Renal pelvis (tissue), 4 donors: Measurements from ENCODE around the gene TUBGCP2. TPM values are rescaled to one million over a fixed set of nuclear protein-coding genes. Genes with fewer than 3 reads are reported as not detected.

Source experiments
- DNase-seq: peaks from one replicate; pipeline ENCODE4 v3.0.0-alpha.2; 2013
- polyA plus RNA-seq, 3 donors: library from polyadenylated mRNA; unstranded; fragments of 120-200 nt; gene quantifications; one replicate each; pipeline ENCODE4 v1.2.1, GENCODE V29; 2013; ENCODE audit not compliant: insufficient read length in 3 of 3

The TUBGCP2 gene
- polyA plus RNA-seq, 3 donors: 59.0 to 75.5 (median 74.7) TPM

DNA sequence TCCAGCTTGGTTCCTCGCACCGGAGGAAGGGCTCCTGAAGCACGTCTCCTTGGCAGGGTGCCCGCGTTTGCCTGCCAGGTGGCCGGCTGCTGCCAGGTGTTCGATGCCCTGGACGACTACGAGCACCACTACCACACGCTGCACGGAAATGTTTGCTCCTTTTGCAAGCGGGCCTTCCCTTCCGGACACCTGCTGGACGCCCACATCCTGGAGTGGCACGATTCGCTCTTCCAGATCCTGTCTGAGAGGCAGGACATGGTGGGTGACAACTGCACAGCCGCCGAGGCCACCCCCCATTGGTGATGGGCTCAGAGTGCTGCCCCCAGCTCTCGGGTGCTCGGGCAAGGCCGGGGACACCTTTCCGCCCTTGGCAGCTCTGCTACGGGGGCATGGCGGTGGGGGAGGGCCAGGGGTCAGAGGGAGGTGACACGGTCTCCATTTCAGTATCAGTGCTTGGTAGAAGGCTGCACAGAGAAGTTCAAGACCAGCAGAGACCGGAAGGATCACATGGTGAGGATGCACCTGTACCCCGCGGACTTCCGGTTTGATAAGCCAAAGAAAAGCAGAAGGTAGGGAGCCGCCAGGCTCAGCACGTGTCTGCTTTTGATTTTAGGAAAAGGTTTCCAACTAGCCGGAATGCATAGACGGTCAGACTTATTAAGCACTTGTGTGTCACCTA, 1.2 kb upstream of the TUBGCP2 start:
- no peak for DNase-seq

DNA sequence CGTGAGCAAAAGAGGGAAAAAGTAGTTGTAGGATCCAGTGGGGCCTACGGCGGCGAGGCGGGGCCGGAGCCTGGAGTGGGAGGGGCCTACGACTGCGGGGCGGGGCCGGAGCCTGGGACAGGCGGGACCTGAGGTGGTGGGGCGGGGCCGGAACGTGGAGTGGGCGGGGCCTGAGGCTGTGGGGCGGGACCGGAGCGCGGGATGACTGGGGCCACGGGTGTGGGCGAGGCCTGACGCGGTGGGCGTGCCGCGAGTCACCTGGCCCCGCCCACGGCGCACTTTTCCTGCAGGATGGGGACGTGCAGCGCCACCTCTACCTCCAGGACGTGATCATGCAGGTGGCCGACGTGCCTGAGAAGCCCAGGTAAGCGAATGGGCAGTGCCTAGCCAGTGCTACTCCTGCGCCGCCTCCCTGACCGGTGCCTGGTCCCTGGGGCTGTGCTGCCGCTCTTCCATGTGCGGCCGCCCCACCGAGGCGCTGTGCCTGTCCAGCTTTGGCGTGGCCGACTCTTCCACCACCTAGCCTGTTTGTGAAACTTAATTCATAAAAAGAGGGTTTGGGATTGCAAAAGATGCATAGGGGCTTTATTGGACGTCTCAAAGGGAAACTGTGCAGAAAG, 538 bp upstream of the TUBGCP2 start:
- DNase-seq: peak; percentile 78

DNA sequence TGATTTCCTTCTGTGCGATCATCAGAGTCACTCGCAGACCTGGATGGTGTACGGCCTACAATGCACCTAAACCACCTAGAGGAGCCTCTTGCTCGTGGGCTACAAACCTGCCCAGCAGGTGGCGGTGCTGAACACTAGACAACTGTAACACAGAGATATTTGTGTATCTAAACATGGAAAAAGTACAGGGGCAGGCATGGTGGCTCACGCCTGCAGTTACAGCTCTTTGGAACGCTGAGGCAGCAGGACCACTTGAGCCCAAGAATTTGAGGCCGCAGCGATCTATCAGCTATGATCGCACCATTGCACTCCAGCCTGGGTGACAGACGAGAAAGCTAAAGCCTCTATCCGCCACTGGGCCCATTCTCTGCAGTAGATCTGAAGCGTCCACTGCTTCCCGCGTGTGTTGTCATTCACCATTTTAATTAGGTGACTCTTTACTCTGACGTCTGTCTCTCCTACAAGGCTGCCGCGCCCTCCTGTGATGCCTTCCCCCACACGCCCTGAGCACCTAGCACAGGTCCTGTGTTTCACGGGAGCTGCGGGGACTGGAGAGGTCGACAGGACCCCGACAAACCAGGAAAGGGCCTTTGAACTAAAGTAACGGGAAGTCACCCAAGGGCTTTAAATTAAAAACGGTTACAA, 774 bp downstream of the TUBGCP2 start:
- peak; percentile 87 for DNase-seq

DNA sequence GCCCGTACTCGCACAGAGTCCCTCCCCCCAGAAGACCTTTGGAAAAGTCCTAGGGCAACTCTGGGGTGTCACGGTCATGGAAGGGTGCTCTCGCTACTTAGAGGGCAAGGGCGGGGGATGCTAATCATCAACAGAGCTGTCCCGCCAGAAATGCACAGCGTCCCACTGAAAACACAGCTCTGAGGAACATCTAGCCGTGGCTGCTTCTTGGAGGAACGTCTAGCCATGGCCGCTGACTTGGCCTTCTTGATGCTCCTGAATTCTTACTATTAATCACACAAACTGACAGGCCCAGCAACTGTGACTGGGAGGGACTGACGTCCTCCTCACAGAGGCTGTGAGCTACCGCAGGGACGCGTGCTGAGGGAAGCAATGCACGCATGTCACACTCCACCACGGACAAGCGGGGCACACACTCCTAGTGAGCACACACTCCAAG, 1.7 kb downstream of the TUBGCP2 start:
- no peak for DNase-seq

DNA sequence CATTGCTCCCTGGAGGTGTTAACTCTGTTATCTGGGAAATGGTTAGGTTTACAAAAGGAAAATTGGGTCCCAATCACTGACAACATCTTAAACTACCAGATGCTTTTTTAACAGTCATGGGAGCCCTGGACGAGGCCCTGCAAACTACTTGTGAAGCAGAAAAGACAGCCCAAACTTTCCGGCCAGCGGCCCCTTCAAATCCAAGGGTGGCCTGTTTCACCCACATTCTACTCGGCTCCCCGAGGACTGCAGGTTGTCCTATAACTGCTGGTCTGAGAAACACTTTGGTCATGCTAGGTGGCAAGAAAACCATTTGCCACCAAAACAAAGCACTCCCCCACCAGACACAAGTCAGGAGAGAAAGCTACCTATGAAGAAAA, 2.6 kb downstream of the TUBGCP2 start:
- DNase-seq: no peak

DNA sequence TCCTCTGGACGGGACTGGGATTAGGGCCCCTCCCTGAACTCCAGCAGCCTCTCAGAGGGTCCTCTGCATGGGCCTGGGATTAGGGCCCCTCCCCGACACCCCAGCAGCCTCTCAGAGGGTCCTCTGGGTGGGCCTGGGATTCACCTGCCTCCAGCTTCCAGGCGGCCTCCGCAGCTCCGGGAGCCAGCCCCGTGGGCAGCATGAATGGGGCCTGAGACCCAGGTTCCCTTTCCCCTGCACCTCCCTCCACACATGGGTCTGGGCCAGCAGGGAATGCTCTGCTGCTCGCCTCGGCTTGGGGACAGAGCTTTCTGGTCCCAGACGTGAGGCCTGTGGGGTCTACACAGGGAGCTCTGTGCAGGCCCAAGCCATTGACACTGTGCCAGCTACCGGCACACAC, 5.5 kb downstream of the TUBGCP2 start:
- no peak for DNase-seq

DNA sequence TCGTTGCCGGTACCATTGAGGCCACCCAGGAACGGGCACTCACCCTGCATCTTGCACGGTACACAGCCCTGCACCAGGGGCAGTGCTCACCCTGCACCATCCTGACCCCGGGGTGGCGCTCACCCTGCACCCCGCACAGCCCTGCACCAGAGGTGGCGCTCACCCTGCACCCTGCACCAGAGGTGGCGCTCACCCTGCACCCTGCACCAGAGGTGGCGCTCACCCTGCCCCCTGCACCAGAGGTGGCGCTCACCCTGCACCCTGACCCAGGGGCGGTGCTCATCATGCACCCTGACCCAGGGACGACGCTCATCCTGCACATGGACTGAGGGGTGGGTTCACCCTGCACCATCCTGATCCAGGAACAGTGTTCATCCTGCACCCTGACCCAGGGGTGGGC, 6.4 kb downstream of the TUBGCP2 start:
- DNase-seq: no peak

DNA sequence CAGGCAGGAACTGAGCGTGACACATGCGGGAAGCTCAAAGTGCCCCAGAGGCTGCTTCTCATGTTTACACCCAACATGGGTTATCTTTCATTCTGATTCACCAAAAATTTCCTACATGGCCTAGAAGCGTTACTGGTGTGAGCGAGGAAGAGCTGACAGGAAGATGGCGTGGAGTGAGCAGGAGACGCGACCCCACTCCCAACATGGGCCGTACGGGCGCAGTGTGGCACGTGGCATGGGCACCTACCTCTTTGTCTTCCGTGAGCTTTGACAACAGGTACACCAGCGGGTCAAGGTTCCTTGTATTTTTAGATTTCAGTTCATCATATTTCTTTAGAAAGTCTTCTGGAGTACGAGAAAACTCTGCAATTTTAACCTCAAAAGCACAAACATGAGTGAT, 8.9 kb downstream of the TUBGCP2 start:
- no peak for DNase-seq

DNA sequence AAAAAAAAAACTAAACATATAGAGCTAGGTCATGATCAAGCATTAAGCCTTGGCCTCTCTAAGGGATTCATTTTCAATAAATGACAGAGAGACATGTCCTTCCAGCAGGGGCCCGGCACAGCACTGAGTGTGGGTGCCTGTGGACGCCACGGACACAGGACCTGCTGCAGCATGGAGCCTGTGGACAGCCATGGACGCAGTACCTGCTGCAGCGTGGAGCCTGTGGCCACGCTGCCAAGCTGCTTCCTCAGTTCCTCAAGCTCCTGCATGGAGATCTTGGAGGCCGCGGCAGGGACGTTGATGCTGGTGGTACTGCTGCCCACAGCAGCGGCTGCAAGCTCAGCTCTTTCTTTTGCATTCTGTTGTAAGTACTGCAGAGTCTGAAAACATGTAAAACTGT, 9.4 kb downstream of the TUBGCP2 start:
- DNase-seq: no peak

DNA sequence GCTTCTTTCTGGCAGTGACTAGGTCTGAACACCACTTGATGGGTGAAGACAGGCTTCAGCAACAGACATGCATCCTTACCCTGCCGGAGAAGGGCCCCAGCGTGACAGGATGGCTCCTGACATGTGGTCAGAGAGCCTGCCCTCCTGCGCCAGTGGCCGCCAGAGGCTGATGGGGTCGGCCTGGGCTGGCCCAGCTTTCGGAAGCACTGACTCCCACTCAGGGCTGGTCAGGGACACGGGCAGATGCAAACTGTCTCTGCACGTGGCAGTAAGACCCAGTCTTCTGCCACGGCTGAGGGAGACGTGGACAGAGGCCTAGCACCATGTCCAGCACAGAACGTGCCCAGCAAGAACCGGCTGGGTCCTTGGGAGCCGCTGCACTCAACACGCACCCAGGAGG, 10.2 kb downstream of the TUBGCP2 start:
- no peak for DNase-seq

DNA sequence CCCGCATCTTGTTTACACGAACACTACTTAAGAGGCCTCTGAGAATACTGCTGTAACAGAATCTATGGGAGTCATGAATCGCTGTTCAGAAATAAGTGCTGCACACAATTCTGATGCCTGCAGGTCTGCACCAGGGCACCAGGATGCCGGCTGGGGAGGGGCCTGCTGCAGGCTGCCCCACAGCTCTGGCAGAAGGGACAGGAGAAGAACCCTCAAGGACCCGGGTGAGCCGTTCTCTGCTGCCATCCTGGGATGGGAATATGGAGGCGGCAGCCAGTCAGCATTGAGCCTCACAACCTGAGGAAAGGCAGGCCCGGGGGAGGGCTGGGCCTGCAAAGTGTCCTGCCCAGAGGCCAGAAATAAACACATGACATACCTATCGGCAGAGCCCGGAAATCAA, 11.2 kb downstream of the TUBGCP2 start:
- no peak for DNase-seq

DNA sequence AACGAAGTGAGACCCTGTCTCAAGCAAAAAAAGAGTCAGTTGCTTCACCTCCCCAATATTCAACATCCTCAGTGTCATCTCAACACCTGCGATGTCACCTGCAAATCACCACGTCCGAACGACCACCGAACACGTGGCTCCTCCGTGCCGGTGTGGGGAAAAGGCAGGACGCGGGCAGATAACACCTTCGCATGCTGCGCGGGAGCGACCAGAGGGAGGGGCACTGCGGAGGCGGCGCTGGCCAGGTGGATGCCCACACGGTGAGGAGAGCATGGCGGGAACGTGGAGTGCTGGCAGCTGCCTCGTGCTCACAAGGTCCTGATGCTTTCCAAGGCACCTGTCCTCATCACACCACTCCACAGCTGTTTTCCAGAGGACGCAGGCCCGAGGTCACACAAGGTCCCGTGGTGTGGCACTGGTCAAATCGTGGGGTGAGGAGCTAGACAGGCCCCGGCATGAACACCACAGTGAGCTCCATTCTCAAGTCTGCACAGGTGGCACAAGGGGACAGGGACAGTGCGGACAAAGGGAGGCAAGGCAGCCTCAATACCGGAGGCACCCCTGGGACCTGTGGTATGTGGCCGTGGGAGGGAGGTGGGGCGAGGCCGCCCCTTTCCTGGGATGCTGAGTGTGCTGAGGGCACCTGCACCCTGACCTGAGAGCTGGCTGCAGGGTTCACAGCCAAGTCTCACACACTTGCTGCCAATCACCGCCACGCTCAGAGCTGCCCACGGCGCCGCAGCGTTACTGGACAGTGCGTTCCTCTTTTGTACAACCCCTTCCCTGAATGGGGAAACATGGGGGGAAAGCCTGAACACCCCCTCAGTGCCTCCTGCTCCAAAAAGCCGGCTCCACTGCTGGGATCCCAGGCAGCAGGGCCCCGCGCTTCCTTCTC, 13.0 kb downstream of the TUBGCP2 start:
- DNase-seq: no peak

DNA sequence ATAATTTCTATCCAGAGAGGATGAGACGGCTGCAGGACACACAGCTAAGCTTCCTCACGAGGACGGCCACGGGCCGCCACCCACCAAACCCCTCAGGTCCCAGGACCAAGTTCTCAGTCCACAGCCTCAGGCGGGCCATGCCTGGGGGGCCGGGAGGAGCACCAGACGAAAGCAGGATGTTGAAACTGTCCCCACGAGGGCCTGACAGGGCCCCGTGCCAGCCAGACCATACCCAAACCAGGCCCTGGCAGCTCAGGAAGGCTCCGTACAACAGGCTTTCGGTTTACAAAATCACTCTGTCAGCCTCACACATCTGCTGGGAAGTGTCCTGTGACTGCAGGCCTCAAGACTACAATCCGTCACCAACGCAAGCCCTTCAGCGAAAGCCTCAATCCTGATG, 14.5 kb downstream of the TUBGCP2 start:
- DNase-seq: no peak

DNA sequence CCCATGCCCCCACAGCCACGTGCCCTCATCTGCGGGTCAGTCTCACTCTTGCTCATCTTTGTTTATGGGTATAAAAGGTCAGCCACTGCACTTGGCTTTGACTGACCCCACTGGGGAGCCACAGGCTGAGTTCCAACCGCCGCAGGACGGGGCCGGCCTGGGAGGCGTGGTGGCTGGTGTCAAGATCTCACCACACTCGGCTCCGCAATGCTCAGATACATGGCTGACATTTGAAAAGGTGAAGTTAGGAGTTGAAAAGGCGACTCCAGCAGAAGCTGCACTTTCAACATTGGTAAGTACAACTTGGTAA, 14.9 kb downstream of the TUBGCP2 start:
- DNase-seq: no peak

DNA sequence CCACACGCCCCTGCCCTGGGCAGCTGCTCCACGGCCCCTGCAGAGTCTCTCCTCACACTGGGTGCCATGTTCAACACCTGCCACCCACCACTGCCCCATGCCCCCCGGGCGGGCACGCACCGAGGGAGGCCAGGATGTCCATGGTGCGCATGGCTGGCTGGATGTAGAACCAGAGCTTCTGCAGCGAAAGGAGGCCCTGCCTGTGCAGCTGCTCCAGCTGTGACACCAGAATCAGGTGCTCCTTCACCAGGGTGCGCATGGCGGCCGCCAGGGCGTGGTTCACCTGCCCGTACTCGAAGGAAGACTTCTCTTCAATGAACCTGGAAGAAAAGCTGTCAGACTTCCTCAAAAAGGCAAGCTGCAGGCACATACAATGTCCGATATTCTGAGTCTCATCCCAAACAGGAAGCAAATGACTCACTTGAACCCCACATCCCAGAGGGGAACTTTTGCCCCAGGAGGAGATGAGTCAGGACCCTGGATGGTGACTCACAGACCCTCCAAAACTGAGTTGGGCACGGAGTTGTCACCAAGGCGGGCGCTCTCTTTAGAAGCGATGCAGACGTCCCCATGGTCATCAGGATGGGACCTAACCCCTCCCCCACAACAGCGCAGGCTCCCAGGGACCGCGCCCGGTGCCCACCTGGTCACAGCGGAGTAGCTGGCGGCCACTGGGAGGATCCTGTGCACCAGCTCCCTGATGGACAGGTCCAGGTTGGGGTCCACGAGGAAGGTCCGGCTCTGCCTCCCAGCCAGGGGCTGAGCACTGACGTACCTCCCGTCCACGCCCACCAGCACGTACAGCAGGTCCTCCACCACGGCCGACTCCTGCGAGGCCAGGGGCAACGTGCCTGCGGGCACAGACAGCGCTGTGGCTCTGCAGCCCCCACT, 15.5 kb downstream of the TUBGCP2 start:
- DNase-seq: no peak

DNA sequence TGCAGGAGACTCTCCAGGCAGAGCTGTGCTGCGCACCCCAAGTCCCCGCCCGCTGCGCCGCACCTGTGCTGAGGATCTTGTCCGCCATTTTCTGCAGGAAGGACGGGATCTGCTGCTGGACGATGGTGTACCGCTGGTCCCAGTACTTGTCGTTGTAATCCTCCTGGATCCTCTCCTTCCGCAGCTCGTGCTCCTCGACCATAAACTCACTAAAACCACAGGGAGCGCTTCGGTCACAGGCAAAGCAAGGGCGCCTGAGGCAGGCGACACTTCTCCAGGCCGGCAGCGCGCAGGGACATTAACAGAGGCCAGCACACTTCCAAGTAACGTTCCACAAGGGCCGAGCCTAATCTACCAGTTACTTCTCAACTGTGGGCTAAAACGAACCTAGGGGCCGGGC, 18.9 kb downstream of the TUBGCP2 start:
- DNase-seq: no peak

DNA sequence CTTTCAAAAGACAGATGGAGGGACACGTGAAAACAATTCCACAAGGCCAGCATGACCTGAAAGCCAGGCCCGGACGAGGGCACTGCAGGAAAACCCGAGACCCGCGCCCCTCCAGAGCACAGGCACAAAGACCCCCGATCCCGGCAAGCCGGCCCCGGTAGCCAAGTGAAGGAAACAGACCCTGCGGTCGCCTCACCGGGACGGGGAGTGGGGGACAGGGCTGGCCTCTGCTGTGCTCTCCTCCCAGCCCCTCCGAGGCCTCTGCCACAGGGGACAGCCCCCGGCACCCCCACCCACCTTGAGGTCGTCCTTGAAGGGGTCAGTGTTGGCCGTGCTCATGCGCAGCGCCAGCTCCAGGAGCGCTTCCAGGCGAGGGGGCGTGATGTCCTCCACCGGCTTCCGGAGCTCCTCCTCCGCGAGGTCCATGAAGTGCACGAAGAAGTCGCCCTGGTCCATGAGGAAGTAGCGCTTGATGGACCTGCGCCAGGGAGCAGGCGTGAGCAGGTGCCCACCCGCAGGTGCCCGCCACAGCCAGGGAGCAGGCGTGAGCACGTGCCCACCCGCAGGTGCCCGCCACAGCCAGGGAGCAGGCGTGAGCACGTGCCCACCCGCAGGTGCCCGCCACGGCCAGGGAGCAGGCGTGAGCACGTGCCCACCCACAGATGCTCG, 20.7 kb downstream of the TUBGCP2 start:
- no peak for DNase-seq

DNA sequence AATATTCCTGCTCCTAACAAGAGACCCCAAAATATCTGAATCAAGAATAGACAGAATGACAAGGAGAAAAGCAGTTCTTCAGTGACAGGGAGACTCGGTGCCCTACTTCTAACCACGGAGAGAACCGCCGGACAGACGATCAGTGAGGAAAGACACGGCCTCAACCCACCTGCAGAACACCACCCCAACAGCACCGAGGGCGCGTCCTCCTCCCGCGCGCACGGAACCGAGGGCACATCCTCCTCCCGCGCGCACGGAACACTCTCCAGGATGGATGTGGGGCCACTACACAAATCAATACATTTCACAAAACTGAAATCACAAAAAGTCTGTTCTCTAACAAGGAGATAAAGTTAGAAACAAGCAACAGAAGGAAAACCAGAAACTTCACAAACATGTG, 22.3 kb downstream of the TUBGCP2 start:
- DNase-seq: no peak

DNA sequence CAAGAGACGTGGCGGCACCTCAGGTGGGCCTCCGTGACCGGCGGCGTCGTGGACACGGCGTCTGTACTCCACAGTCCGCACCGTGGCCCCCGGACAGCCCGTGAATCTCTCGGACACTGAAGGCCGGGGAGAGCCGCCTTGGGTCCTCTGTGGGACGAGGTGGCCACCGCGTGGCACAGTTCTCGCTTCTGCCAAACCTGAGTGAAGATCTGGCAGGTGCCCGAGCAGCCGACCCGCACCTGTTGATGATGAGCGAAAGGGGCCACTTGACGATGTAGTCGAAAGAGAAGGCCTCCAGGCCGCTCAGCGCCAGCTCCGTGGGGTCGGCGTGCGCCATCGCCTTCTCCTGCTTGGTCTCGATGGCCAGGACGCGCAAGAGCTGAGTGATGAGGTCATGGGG, 23.5 kb downstream of the TUBGCP2 start:
- no peak for DNase-seq

DNA sequence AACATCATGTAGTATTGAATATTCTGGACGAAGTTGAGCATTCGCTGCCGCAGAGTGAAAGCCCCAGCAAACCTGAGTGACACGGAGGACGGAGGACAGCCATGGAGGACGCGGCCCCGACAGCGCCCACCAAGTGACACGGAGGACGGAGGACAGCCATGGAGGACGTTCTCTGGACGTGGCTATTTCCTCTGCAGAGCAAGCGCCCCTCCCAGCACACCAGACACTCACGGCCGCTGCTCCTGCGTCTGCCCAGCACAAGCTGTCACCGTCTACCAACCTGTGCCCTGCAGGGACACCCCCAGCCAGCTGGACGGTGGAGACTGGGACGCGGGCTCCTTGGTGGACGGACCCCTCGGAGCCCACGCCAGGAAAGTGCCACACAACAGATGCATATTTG, 24.7 kb downstream of the TUBGCP2 start:
- DNase-seq: no peak

DNA sequence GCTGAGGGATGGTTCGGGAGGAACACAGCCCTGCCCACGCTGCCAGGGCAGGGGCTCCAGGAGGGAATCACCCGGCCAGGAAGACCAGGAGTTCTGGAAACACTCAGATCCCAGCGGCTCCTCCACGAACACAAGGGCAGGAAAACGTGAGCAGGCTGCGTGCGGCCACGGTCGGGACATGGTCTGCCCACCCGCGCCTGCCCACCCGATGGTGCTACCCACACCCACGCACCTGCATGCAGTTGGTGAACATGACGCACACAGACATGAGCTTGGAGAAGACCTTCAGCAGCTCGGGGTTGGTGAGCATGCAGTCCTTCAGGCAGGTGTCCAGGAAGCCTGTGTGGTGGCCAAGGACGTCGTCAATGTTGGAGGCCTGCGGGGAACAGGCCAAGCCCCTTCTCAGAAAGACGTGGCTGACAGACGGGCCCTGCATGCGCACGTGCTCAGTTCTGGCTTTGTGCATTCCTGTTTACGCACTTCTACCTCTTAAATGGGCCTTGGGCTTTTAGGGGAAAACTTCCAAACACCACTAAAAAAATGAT, 25.8 kb downstream of the TUBGCP2 start:
- no peak for DNase-seq
